HepG2 (cell line): ENCODE results near the gene LRRC8D.

Experiments used
- ESRRA ChIP-seq: sonication (generic); formaldehyde crosslinking; IDR thresholded peaks from 2 replicates; pipeline ENCODE4 v1.5.1; 2020; ENCODE audit warnings: mild to moderate bottlenecking, low read depth, missing genetic modification reagents
- POLR2A ChIP-seq, 2 experiments: IDR thresholded peaks; 2 replicates each; pipeline ENCODE4 v1.6.1; 2011; ENCODE audit warnings: low read depth in 2 of 2, low read length in 2 of 2, mild to moderate bottlenecking in 1 of 2, moderate library complexity in 1 of 2; ENCODE audit not compliant: insufficient read depth in 1 of 2
- PTBP1 ChIP-seq: fragments of 200-400 bp; formaldehyde crosslinking; IDR thresholded peaks from 2 replicates; pipeline ENCODE4 v1.6.1; 2018; ENCODE audit warnings: low read length, low read depth; ENCODE audit not compliant: poor library complexity, severe bottlenecking
- RFX5 ChIP-seq: IDR thresholded peaks from 2 replicates; pipeline ENCODE4 v1.6.1; 2011; ENCODE audit warnings: low read depth, low read length, improper control_type of control experiment
- TCF7L2 ChIP-seq: IDR thresholded peaks from 2 replicates; pipeline ENCODE4 v1.6.1; 2011; ENCODE audit warnings: mild to moderate bottlenecking, low read depth, low read length, moderate library complexity
- ZNF274 ChIP-seq: sonication (generic); formaldehyde crosslinking; IDR thresholded peaks from 2 replicates; pipeline ENCODE4 v1.5.1; 2020; ENCODE audit warnings: mild to moderate bottlenecking, missing genetic modification reagents
- ZNF629 ChIP-seq: sonication (generic); formaldehyde crosslinking; conservative IDR thresholded peaks from 2 replicates; pipeline ENCODE4 v1.5.0; 2020; ENCODE audit warnings: missing genetic modification reagents
- TF ChIP-seq, protein P1 (sequence below): sonication (generic); formaldehyde crosslinking; IDR thresholded peaks from 2 replicates; pipeline ENCODE4 v1.5.0; 2020; ENCODE audit warnings: mild to moderate bottlenecking, missing genetic modification reagents, moderate library complexity
- TF ChIP-seq, protein P2 (sequence below): sonication (generic); formaldehyde crosslinking; IDR thresholded peaks from 2 replicates; pipeline ENCODE4; 2020; ENCODE audit warnings: missing genetic modification reagents, mild to moderate bottlenecking, borderline replicate concordance
- TF ChIP-seq, protein P3 (sequence below): IDR thresholded peaks from 2 replicates; pipeline ENCODE4 v1.6.1; 2016; ENCODE audit warnings: missing compliant biosample characterization, missing genetic modification reagents, borderline replicate concordance
- TF ChIP-seq, protein P4 (sequence below): sonication (generic); formaldehyde crosslinking; IDR thresholded peaks from 2 replicates; pipeline ENCODE4 v1.4.0; 2020; ENCODE audit warnings: missing genetic modification reagents, mild to moderate bottlenecking, borderline replicate concordance

DNA sequence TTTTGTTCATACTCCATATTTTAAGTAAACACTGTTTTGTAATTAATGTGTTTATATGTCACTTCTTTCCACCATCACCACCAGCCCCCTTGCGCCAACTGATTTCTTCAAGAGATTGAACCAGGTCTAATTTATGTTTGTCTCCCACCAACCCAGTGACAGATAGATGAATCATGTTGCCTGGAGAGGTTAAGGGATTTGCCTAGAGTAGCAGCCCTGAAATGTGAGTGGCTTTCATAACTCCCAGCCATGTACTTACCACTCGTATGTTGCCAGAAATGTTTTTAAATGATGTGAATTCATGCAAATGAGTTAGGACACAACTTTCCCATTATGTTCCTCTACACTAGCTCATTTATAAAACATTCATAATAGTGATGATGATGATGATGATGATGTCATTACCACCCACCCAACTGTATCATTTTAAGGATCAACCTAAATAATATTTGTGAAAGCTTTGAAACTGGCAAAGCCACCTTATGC is 86.9 kb downstream of the LRRC8D start:
- TF ChIP-seq PTBP1: no peak
- TF ChIP-seq POLR2A (IDR thresholded peaks at IDR 0.05; ENCODE audit: insufficient read depth in 1 of 2, low read depth in 2 of 2, low read length in 2 of 2): no peak
- no peak for TF ChIP-seq RFX5
- TF ChIP-seq TCF7L2: no peak
- no peak for TF ChIP-seq ZNF274
- TF ChIP-seq, protein P1, sequence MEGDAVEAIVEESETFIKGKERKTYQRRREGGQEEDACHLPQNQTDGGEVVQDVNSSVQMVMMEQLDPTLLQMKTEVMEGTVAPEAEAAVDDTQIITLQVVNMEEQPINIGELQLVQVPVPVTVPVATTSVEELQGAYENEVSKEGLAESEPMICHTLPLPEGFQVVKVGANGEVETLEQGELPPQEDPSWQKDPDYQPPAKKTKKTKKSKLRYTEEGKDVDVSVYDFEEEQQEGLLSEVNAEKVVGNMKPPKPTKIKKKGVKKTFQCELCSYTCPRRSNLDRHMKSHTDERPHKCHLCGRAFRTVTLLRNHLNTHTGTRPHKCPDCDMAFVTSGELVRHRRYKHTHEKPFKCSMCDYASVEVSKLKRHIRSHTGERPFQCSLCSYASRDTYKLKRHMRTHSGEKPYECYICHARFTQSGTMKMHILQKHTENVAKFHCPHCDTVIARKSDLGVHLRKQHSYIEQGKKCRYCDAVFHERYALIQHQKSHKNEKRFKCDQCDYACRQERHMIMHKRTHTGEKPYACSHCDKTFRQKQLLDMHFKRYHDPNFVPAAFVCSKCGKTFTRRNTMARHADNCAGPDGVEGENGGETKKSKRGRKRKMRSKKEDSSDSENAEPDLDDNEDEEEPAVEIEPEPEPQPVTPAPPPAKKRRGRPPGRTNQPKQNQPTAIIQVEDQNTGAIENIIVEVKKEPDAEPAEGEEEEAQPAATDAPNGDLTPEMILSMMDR (CRISPR knock-in tag): no peak
- TF ChIP-seq ZNF629 (CRISPR knock-in tag): no peak
- TF ChIP-seq, protein P2, sequence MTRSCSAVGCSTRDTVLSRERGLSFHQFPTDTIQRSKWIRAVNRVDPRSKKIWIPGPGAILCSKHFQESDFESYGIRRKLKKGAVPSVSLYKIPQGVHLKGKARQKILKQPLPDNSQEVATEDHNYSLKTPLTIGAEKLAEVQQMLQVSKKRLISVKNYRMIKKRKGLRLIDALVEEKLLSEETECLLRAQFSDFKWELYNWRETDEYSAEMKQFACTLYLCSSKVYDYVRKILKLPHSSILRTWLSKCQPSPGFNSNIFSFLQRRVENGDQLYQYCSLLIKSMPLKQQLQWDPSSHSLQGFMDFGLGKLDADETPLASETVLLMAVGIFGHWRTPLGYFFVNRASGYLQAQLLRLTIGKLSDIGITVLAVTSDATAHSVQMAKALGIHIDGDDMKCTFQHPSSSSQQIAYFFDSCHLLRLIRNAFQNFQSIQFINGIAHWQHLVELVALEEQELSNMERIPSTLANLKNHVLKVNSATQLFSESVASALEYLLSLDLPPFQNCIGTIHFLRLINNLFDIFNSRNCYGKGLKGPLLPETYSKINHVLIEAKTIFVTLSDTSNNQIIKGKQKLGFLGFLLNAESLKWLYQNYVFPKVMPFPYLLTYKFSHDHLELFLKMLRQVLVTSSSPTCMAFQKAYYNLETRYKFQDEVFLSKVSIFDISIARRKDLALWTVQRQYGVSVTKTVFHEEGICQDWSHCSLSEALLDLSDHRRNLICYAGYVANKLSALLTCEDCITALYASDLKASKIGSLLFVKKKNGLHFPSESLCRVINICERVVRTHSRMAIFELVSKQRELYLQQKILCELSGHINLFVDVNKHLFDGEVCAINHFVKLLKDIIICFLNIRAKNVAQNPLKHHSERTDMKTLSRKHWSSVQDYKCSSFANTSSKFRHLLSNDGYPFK (CRISPR knock-in tag): no peak
- TF ChIP-seq, protein P3, sequence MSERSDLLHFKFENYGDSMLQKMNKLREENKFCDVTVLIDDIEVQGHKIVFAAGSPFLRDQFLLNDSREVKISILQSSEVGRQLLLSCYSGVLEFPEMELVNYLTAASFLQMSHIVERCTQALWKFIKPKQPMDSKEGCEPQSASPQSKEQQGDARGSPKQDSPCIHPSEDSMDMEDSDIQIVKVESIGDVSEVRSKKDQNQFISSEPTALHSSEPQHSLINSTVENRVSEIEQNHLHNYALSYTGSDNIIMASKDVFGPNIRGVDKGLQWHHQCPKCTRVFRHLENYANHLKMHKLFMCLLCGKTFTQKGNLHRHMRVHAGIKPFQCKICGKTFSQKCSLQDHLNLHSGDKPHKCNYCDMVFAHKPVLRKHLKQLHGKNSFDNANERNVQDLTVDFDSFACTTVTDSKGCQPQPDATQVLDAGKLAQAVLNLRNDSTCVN: no peak
- TF ChIP-seq, protein P4, sequence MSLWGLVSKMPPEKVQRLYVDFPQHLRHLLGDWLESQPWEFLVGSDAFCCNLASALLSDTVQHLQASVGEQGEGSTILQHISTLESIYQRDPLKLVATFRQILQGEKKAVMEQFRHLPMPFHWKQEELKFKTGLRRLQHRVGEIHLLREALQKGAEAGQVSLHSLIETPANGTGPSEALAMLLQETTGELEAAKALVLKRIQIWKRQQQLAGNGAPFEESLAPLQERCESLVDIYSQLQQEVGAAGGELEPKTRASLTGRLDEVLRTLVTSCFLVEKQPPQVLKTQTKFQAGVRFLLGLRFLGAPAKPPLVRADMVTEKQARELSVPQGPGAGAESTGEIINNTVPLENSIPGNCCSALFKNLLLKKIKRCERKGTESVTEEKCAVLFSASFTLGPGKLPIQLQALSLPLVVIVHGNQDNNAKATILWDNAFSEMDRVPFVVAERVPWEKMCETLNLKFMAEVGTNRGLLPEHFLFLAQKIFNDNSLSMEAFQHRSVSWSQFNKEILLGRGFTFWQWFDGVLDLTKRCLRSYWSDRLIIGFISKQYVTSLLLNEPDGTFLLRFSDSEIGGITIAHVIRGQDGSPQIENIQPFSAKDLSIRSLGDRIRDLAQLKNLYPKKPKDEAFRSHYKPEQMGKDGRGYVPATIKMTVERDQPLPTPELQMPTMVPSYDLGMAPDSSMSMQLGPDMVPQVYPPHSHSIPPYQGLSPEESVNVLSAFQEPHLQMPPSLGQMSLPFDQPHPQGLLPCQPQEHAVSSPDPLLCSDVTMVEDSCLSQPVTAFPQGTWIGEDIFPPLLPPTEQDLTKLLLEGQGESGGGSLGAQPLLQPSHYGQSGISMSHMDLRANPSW (CRISPR knock-in tag): no peak
- TF ChIP-seq ESRRA (CRISPR knock-in tag): no peak
